ENCODE data around the gene CTU2. TPM values are rescaled to one million over a fixed set of nuclear protein-coding genes. Genes with fewer than 3 reads are reported as not detected.
A peak's percentile ranks its signal among the peaks of the same experiment; 100 is the strongest.

The CTU2 gene
- total and polyA plus RNA-seq, 9 of the 15 experiments (the other 6 are each of a cell fraction or from before 2014, with no cell fraction given), result 1.3 to 105 (median 23.2) TPM

DNA sequence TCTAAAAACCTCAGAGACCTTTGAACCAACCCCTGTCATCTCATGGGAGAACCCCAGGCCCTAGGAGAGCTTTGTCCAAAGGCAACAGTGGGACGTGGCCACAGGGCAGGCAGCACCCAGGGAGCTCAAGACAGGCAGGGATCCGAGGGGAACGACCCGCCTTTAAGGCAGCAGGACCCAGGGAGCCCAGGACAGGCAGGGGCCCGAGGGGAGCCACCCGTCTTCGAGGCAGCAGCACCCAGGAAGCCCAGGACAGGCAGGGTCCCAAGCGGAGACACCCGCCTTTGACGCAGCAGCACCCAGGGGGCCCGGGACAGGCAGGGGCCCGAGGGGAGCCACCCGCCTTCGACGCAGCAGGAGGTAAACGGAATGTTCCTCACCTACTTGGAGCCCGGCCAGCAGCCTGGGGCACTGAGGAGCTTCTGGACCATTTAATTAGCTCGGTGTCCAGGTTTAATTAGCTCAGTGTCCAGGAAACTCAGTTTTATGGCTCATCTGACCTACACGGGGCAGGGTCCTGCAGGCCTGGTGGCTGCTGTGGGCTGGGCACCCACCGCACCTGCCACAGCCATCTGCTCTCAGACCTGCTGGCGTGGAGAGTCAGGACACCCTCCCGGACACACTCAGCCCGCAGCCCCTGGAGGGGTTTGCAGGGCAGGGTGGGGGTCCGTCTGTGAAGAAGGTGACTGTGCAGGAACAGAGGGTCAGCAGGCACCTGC lies 54.3 kb downstream of the CTU2 start (continued):
- no peak for TF ChIP-seq NFYB (IDR thresholded peaks at IDR 0.05; ENCODE audit: extremely low read depth, insufficient read length)
- TF ChIP-seq MEIS2 (IDR thresholded peaks at IDR 0.05; ENCODE audit: partially characterized antibody), result no peak
- TF ChIP-seq JUN (IDR thresholded peaks at IDR 0.05; ENCODE audit: borderline replicate concordance, low read depth, low read length), result no peak
- TF ChIP-seq JUN (CRISPR knock-in tag; IDR thresholded peaks at IDR 0.05; ENCODE audit: borderline replicate concordance), result no peak
- no peak for TF ChIP-seq NR1H2 (CRISPR knock-in tag; IDR thresholded peaks at IDR 0.05)
- TF ChIP-seq ATF7 (IDR thresholded peaks at IDR 0.05), result no peak
- TF ChIP-seq RBFOX2 (IDR thresholded peaks at IDR 0.05; ENCODE audit: low read depth, low read length), result no peak
- peak; percentile 76 for TF ChIP-seq RBM22 (IDR thresholded peaks at IDR 0.05; ENCODE audit: low read depth, low read length, poor library complexity, severe bottlenecking)
- no peak for TF ChIP-seq MCM7 (IDR thresholded peaks at IDR 0.05)
- no peak for TF ChIP-seq ARNT (IDR thresholded peaks at IDR 0.05)
- no peak for TF ChIP-seq TEAD1 (CRISPR knock-in tag; IDR thresholded peaks at IDR 0.05)

GRCh38 chr16:88761143-88761534 lies 54.8 kb downstream of the CTU2 start:
- FAIRE-seq (no peak), ATAC-seq (no peak), DNase-seq (ENCODE audit: extremely low read depth in 1 of 4, low spot score in 3 of 4) (no peak)
- no peak overlapping the region for H2AFZ ChIP-seq (ENCODE audit: low read depth, low read length)
- 87% methylated on average over 11 of the region's 11 CpGs for WGBS (ENCODE audit: insufficient coverage, low coverage, missing lambda C conversion rate)
- no peak overlapping the region for H3K27ac ChIP-seq (ENCODE audit: extremely low read depth, low read depth, low read length)
- H3K4me3 ChIP-seq, result no peak overlapping the region
- H3K27me3 ChIP-seq (ENCODE audit: control insufficient read depth in 2 of 2, insufficient read depth in 2 of 2, low read length in 2 of 2), result no peaks in the 10 kb centered on the region
- H3K9ac ChIP-seq (ENCODE audit: insufficient read depth in 1 of 2, low read depth in 2 of 2, low read length in 2 of 2), result peak overlapping the region in 1 of 2 experiments; percentile 78; a peak in 2 of 4 replicates
- H4K20me1 ChIP-seq (replicated peaks; ENCODE audit: control insufficient read depth, insufficient read depth, low read length), result peaks cover 77% of the 10 kb centered on the region
- intact Hi-C loops (cut with micrococcal nuclease) (no loop called here), in situ Hi-C loops (cut with MboI) (no loop called here)
- peaks cover 24 to 92% of the 10 kb centered on the region in 2 experiments for H3K4me1 ChIP-seq (replicated peaks in 1 of 2; ENCODE audit: control insufficient read depth in 2 of 2, insufficient read depth in 2 of 2, low read length in 2 of 2)
- peaks cover 91% of the 10 kb centered on the region for H3K36me3 ChIP-seq (ENCODE audit: control insufficient read depth, insufficient read depth, low read length)
- H3K79me2 ChIP-seq (ENCODE audit: control insufficient read depth, insufficient read depth, low read length), result peaks cover 96% of the 10 kb centered on the region
- no peak overlapping the region for H3K4me2 ChIP-seq (ENCODE audit: insufficient read depth, low read length)
- H3K9me1 ChIP-seq (ENCODE audit: control insufficient read depth, insufficient read depth, low read length), result peaks cover 38% of the 10 kb centered on the region
- ChIA-PET POLR2A (interaction anchor here (5.6 to 8.9 kb wide), 2 partner anchors 10 to 20 kb away, joined by 26 to 102 read pairs; no protein-coding TSS in a partner anchor), CTCF (ENCODE audit: low intra/inter-chr PET ratio) (no interaction called here)
- no TSS peak for BruUV-seq (replicated peaks)
- no peaks in the 10 kb centered on the region for H3K9me3 ChIP-seq (replicated peaks; ENCODE audit: control insufficient read depth, insufficient read depth, low read depth, low read length)
- no peak for TF ChIP-seq HNRNPH1 (optimal IDR thresholded peaks at IDR 0.05; ENCODE audit: low read depth, low read length)
- no peak for TF ChIP-seq ZBED1 (IDR thresholded peaks at IDR 0.05)
- TF ChIP-seq, protein P1, sequence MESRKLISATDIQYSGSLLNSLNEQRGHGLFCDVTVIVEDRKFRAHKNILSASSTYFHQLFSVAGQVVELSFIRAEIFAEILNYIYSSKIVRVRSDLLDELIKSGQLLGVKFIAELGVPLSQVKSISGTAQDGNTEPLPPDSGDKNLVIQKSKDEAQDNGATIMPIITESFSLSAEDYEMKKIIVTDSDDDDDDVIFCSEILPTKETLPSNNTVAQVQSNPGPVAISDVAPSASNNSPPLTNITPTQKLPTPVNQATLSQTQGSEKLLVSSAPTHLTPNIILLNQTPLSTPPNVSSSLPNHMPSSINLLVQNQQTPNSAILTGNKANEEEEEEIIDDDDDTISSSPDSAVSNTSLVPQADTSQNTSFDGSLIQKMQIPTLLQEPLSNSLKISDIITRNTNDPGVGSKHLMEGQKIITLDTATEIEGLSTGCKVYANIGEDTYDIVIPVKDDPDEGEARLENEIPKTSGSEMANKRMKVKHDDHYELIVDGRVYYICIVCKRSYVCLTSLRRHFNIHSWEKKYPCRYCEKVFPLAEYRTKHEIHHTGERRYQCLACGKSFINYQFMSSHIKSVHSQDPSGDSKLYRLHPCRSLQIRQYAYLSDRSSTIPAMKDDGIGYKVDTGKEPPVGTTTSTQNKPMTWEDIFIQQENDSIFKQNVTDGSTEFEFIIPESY (CRISPR knock-in tag; IDR thresholded peaks at IDR 0.05), result peak; percentile 93
- TF ChIP-seq POLR2G (IDR thresholded peaks at IDR 0.05; ENCODE audit: low read depth, low read length), result peak; percentile 43
- peak; percentile 51 for TF ChIP-seq RBM22 (IDR thresholded peaks at IDR 0.05; ENCODE audit: low read depth, low read length, poor library complexity, severe bottlenecking)
- TF ChIP-seq PTBP1 (IDR thresholded peaks at IDR 0.05; ENCODE audit: low read depth, low read length), result 0 out of 2 replicates have a peak, but pooled peaks have one; percentile 37
- no peak for TF ChIP-seq IFI16 (CRISPR knock-in tag; IDR thresholded peaks at IDR 0.05)
- TF ChIP-seq EZH2 (IDR thresholded peaks at IDR 0.05; ENCODE audit: borderline replicate concordance, low read depth, low read length), result no peak
- no peak for TF ChIP-seq MAFF (IDR thresholded peaks at IDR 0.05; ENCODE audit: low read length)
- peak; percentile 75 for TF ChIP-seq SMARCA5 (IDR thresholded peaks at IDR 0.05)
- peak; percentile 55 to 76; a peak in 3 of 4 replicates for TF ChIP-seq KDM1A (IDR thresholded peaks at IDR 0.05)
- peak; percentile 66 for TF ChIP-seq HDAC2 (IDR thresholded peaks at IDR 0.05)
- no peak for TF ChIP-seq MTA3 (IDR thresholded peaks at IDR 0.05; ENCODE audit: borderline replicate concordance)
